ENCODE data around the gene CCDC134. TPM values are rescaled to one million over a fixed set of nuclear protein-coding genes. Genes with fewer than 3 reads are reported as not detected.
A peak's percentile ranks its signal among the peaks of the same experiment; 100 is the strongest.

The CCDC134 gene
- 5.5 and 5.9 TPM in 2 replicates for total RNA-seq (2014; rRNA removed; shearing (Covaris generic))
- polyA plus RNA-seq (2014; cell fraction: nucleus; rRNA removed) = 8.2 and 10.9 TPM in 2 replicates

- DNase-seq (ENCODE audit: extremely low read depth, low read depth) = peak; percentile 70
Measured at GRCh38 chr22:41800348-41801146, at the start of gene CCDC134. Gene CCDC134 (plus strand): TSS chr22:41800679. CDS start chr22:41808891, 8,212 bp downstream.

- DNase-seq (ENCODE audit: extremely low read depth, low read depth) = no peak
Measured at GRCh38 chr22:41752011-41752970, 48.2 kb upstream of the CCDC134 start.

- no peak for DNase-seq (ENCODE audit: extremely low read depth, low read depth)
Measured at GRCh38 chr22:41753984-41754383, 46.5 kb upstream of the CCDC134 start.

GRCh38 chr22:41757502-41757901 is 43.0 kb upstream of the CCDC134 start:
- DNase-seq (ENCODE audit: extremely low read depth, low read depth) = no peak

- no peak for DNase-seq (ENCODE audit: extremely low read depth, low read depth)
Measured at GRCh38 chr22:41758231-41758630, 42.2 kb upstream of the CCDC134 start.

- no peak for DNase-seq (ENCODE audit: extremely low read depth, low read depth)
Measured at GRCh38 chr22:41762980-41763779, 37.3 kb upstream of the CCDC134 start.

- DNase-seq (ENCODE audit: extremely low read depth, low read depth) = no peak
Measured at GRCh38 chr22:41766476-41766875, 34.0 kb upstream of the CCDC134 start.

- DNase-seq (ENCODE audit: extremely low read depth, low read depth) = no peak
Measured at GRCh38 chr22:41768430-41768829, 32.0 kb upstream of the CCDC134 start.

- no peak for DNase-seq (ENCODE audit: extremely low read depth, low read depth)
Measured at GRCh38 chr22:41770715-41771468, 29.6 kb upstream of the CCDC134 start.

- DNase-seq (ENCODE audit: extremely low read depth, low read depth) = no peak
Measured at GRCh38 chr22:41772198-41772597, 28.3 kb upstream of the CCDC134 start.

- no peak for DNase-seq (ENCODE audit: extremely low read depth, low read depth)
Measured at GRCh38 chr22:41772645-41773044, 27.8 kb upstream of the CCDC134 start.

GRCh38 chr22:41775338-41775737 is 25.1 kb upstream of the CCDC134 start:
- no peak for DNase-seq (ENCODE audit: extremely low read depth, low read depth)

- no peak for DNase-seq (ENCODE audit: extremely low read depth, low read depth)
Measured at GRCh38 chr22:41775976-41776375, 24.5 kb upstream of the CCDC134 start.

GRCh38 chr22:41776381-41776780 is 24.1 kb upstream of the CCDC134 start:
- no peak for DNase-seq (ENCODE audit: extremely low read depth, low read depth)

GRCh38 chr22:41777749-41778425 is 22.6 kb upstream of the CCDC134 start:
- DNase-seq (ENCODE audit: extremely low read depth, low read depth) = no peak

- DNase-seq (ENCODE audit: extremely low read depth, low read depth) = no peak
Measured at GRCh38 chr22:41779929-41780505, 20.5 kb upstream of the CCDC134 start.

GRCh38 chr22:41780746-41781505 is 19.6 kb upstream of the CCDC134 start:
- peak; percentile 21 for DNase-seq (ENCODE audit: extremely low read depth, low read depth)

GRCh38 chr22:41781507-41781906 is 19.0 kb upstream of the CCDC134 start:
- DNase-seq (ENCODE audit: extremely low read depth, low read depth) = no peak
